B cell (primary cell): ENCODE data around the gene PSME3. TPM values are rescaled to one million over a fixed set of nuclear protein-coding genes. Genes with fewer than 3 reads are reported as not detected.

ENCODE experiments used
- ATAC-seq: fragments of 200-7000 bp; cut with Tn5 transposase; one replicate; pipeline ENCODE4 v1.10.0; 2021; ENCODE audit warnings: low read depth, mild to moderate bottlenecking, moderate number of reproducible peaks, moderate library complexity
- CTCF ChIA-PET: fragments of 350-600 bp; sonication (Branson Sonifier 250); formaldehyde crosslinking; loops from one replicate; lab custom pipeline; 2021; ENCODE audit warnings: antibody characterized with exemption, inconsistent platforms; lab: Charles Lee
- POLR2A ChIA-PET: fragments of 350-600 bp; sonication (Branson Sonifier 250); formaldehyde crosslinking; loops from one replicate; lab custom pipeline; 2021; ENCODE audit warnings: antibody characterized with exemption; lab: Charles Lee
- DNase-seq: peaks from one replicate; pipeline ENCODE4 v3.0.0; 2013
- H2AFZ ChIP-seq: 2 replicates; pipeline ENCODE4 v1.6.1; 2012; ENCODE audit warnings: mild to moderate bottlenecking, low read depth, low read length; ENCODE audit not compliant: insufficient read depth, poor library complexity, severe bottlenecking
- H3K27ac ChIP-seq, 2 donors: 1 replicate in 1 of 2; 2 replicates in 1 of 2; pipeline ENCODE4 v1.5.1; 2012 to 2013; ENCODE audit warnings: low read length in 2 of 2, mild to moderate bottlenecking in 2 of 2, moderate library complexity in 1 of 2
- H3K27me3 ChIP-seq, 4 experiments: fragments of 200-600 bp in 1 of 4; sonication (generic) in 1 of 4; replicated peaks in 1 of 4; 1 replicate in 2 of 4; 2 replicates in 2 of 4; pipeline versions ENCODE4 v1.6.1 to v1.7.0; 2013 to 2016; ENCODE audit warnings: low read length in 3 of 4, mild to moderate bottlenecking in 2 of 4, mixed read lengths in 1 of 4, moderate library complexity in 1 of 4; ENCODE audit not compliant: insufficient read depth in 4 of 4, control insufficient read depth in 3 of 4; ENCODE audit errors: control extremely low read depth in 1 of 4
- H3K36me3 ChIP-seq, 2 experiments: replicated peaks in 1 of 2; 1 replicate in 1 of 2; 2 replicates in 1 of 2; pipeline versions ENCODE4 v1.6.1 to v1.7.1; 2013; ENCODE audit warnings: low read length in 1 of 2; ENCODE audit not compliant: insufficient read depth in 2 of 2, control insufficient read depth in 1 of 2; ENCODE audit errors: control extremely low read depth in 1 of 2, extremely low read depth in 1 of 2
- H3K4me1 ChIP-seq, 2 donors: fragments of 200-600 bp in 1 of 2; sonication (generic) in 1 of 2; 1 replicate in 1 of 2; 2 replicates in 1 of 2; pipeline versions ENCODE4 v1.5.1 to v1.6.1; 2013 to 2017; ENCODE audit warnings: low read length in 2 of 2; ENCODE audit not compliant: control insufficient read depth in 2 of 2, insufficient read depth in 2 of 2
- H3K4me2 ChIP-seq: replicated peaks from 2 replicates; pipeline ENCODE3; 2012; ENCODE audit warnings: mild to moderate bottlenecking, low read depth, low read length; ENCODE audit not compliant: poor library complexity, severe bottlenecking
- H3K4me3 ChIP-seq, 5 experiments: fragments of 200-600 bp in 1 of 5; sonication (generic) in 1 of 5; 1 replicate in 3 of 5; 2 replicates in 2 of 5; pipeline versions ENCODE4 v1.5.1 to v1.7.0; 2011 to 2016; ENCODE audit warnings: low read length in 4 of 5, mild to moderate bottlenecking in 4 of 5, low read depth in 2 of 5, control low read depth in 1 of 5, moderate library complexity in 1 of 5; ENCODE audit not compliant: insufficient read depth in 1 of 5; ENCODE audit errors: control extremely low read depth in 1 of 5, extremely low read depth in 1 of 5
- H3K79me2 ChIP-seq: fragments of 200-600 bp; sonication (generic); one replicate; pipeline ENCODE4 v1.6.0; 2016; ENCODE audit warnings: low read length; ENCODE audit not compliant: control insufficient read depth, insufficient read depth
- H3K9ac ChIP-seq: fragments of 200-600 bp; sonication (generic); 2 replicates; pipeline ENCODE4 v1.6.1; 2017; ENCODE audit warnings: mild to moderate bottlenecking, low read length, moderate library complexity
- H3K9me3 ChIP-seq, 3 donors: one replicate each; pipeline versions ENCODE4 v1.6.1 to v1.7.1; 2013; ENCODE audit warnings: low read length in 2 of 3; ENCODE audit not compliant: control insufficient read depth in 2 of 3, insufficient read depth in 1 of 3; ENCODE audit errors: control extremely low read depth in 1 of 3
- H4K20me1 ChIP-seq: 2 replicates; pipeline ENCODE4 v1.6.0; 2012; ENCODE audit warnings: mild to moderate bottlenecking, low read length; ENCODE audit not compliant: insufficient read depth, control insufficient read depth, poor library complexity, severe bottlenecking
- H3K27ac Mint-ChIP-seq: one replicate; pipeline ENCODE4 v1.8.0; 2021; ENCODE audit warnings: mixed read lengths
- H3K27me3 Mint-ChIP-seq: one replicate; pipeline ENCODE4 v1.8.0; 2021; ENCODE audit warnings: mixed read lengths
- H3K4me1 Mint-ChIP-seq: one replicate; pipeline ENCODE4 v1.8.0; 2021; ENCODE audit warnings: mixed read lengths
- H3K4me3 Mint-ChIP-seq: one replicate; pipeline ENCODE4 v1.8.0; 2021; ENCODE audit warnings: mixed read lengths
- H3K9me3 Mint-ChIP-seq: one replicate; pipeline ENCODE4 v1.8.0; 2022; ENCODE audit warnings: mixed read lengths; ENCODE audit not compliant: insufficient read depth
- EZH2 ChIP-seq: IDR thresholded peaks from 2 replicates; pipeline ENCODE4 v1.6.1; 2012; ENCODE audit warnings: borderline replicate concordance, low read depth, mild to moderate bottlenecking, moderate library complexity, low read length; ENCODE audit not compliant: insufficient read depth, poor library complexity, severe bottlenecking
- WGBS: methylation state at CpG from one replicate; pipeline ENCODE4 v1.1.5; 2013; ENCODE audit warnings: missing lambda C conversion rate; ENCODE audit not compliant: insufficient coverage; 5-methylcytosine and 5-hydroxymethylcytosine counted together
- intact Hi-C: fragments of 100-400 bp; cut with micrococcal nuclease; formaldehyde crosslinking; loops from one replicate; pipeline ENCODE4 v1.10.0; 2022
- polyA plus RNA-seq: library from polyadenylated mRNA; depleted of rRNA; stranded (reverse); fragments of >200 nt; gene quantifications from 2 replicates; pipeline ENCODE4 v1.2.3, GENCODE V29; 2012
- small RNA-seq: library from RNA; depleted of rRNA; stranded (forward); fragments of <200 nt; gene quantifications from one replicate; pipeline ENCODE3, GENCODE V24; 2012; ENCODE audit warnings: low replicate concordance, low read depth; ENCODE audit not compliant: insufficient read length
- total RNA-seq, 2 donors: library from RNA; stranded (reverse); fragments of 120-200 nt in 1 of 2; gene quantifications; 1 replicate in 1 of 2; 2 replicates in 1 of 2; pipeline versions ENCODE4 v1.2.3 to v1.2.4, GENCODE V29; 2013 to 2022
- TF ChIP-seq, protein P1 (sequence below): fragments of 200-600 bp; IDR thresholded peaks from one replicate; pipeline ENCODE4 v1.8.0; 2022; ENCODE audit warnings: antibody characterized with exemption, mild to moderate bottlenecking

PSME3 gene
- total and polyA plus RNA-seq, 2 donors (not counting 1 experiment from before 2014, with no cell fraction given), result 43.4 to 76.2 TPM

DNA sequence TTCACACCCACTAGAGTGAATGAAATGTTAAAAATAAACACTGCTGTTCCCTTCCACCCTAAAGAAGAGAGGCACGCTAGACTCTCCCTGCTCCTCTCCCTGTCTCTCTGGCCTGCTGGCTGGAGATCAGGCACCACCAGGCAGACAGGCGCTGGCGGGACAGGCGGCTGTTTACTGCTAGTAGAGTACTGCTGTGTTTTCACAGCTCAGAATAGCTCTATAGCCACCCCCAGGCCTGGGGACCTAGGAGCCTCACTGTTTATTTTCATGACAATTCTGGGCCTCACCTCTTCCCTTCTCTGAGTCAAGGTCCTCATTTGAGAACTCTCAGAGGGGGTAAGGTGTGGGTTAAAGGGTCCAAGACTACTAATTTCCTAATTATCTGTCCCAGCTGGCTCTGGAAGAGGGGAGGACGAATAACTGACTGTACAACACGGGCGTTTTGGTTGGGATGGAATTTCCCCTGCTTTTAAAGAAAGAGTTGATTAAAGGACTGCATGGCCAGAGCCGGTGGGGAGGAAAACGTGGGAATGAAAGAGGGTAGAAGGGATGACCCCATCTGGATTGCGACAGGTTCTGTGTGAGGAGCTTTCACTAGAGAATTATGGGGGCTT, 58.4 kb downstream of the PSME3 start:
- POLR2A ChIA-PET, result no interaction called here
- H3K4me3 Mint-ChIP-seq, result no peak overlapping the region
- intact Hi-C loops, result no loop called here
- Histone ChIP-seq H3K27me3 (no peaks in the 10 kb centered on the region), H3K36me3 (no peaks in the 10 kb centered on the region), H3K9me3 (no peaks in the 10 kb centered on the region), H3K27ac (no peak overlapping the region), H3K4me3 (no peak overlapping the region), H2AFZ (no peak overlapping the region), H3K4me2 (no peak overlapping the region), H3K79me2 (no peaks in the 10 kb centered on the region), H3K4me1 (no peaks in the 10 kb centered on the region), H4K20me1 (no peaks in the 10 kb centered on the region), H3K9ac (no peak overlapping the region)
- DNase-seq, result no peak
- no peak for ATAC-seq
- H3K9me3 Mint-ChIP-seq, result no peaks in the 10 kb centered on the region
- TF ChIP-seq EZH2, result no peak
- TF ChIP-seq, protein P1, sequence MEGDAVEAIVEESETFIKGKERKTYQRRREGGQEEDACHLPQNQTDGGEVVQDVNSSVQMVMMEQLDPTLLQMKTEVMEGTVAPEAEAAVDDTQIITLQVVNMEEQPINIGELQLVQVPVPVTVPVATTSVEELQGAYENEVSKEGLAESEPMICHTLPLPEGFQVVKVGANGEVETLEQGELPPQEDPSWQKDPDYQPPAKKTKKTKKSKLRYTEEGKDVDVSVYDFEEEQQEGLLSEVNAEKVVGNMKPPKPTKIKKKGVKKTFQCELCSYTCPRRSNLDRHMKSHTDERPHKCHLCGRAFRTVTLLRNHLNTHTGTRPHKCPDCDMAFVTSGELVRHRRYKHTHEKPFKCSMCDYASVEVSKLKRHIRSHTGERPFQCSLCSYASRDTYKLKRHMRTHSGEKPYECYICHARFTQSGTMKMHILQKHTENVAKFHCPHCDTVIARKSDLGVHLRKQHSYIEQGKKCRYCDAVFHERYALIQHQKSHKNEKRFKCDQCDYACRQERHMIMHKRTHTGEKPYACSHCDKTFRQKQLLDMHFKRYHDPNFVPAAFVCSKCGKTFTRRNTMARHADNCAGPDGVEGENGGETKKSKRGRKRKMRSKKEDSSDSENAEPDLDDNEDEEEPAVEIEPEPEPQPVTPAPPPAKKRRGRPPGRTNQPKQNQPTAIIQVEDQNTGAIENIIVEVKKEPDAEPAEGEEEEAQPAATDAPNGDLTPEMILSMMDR, result no peak
- H3K4me1 Mint-ChIP-seq, result no peaks in the 10 kb centered on the region
- no peak overlapping the region for H3K27ac Mint-ChIP-seq
- CTCF ChIA-PET, result no interaction called here
- 92% methylated on average over 9 of the region's 10 CpGs for WGBS
- H3K27me3 Mint-ChIP-seq, result peaks cover 11% of the 10 kb centered on the region

DNA sequence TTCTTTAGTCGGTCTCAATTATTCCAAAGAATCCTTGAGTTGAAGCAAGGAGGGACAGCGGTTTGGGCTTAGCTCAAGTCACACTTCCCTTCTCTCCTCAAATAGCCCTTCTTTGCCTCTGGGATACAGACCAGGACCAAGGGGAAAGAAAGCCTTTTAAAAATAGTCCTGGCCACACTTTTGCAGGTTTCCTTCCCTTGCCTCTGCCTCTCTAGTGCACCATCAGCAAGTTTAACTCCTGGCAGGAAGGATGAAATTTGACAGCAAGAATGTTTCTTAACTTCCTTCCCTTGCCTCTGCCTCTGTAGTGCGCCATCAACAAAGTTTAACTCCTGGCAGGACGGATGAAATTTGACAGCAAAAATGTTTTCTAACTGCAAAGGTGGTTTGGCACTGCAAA, 60.2 kb downstream of the PSME3 start:
- 7% methylated on average over 4 of the region's 4 CpGs for WGBS
- Histone ChIP-seq H3K36me3 (no peaks in the 10 kb centered on the region), H3K27ac (no peak overlapping the region), H3K9me3 (no peaks in the 10 kb centered on the region), H3K27me3 (peaks cover 0 to 3% (median 0%) of the 10 kb centered on the region in 4 experiments), H2AFZ (no peak overlapping the region), H3K79me2 (no peaks in the 10 kb centered on the region), H3K4me3 (no peak overlapping the region), H3K9ac (no peak overlapping the region), H3K4me2 (no peak overlapping the region), H4K20me1 (no peaks in the 10 kb centered on the region), H3K4me1 (no peaks in the 10 kb centered on the region)
- intact Hi-C loops, result no loop called here
- H3K9me3 Mint-ChIP-seq, result no peaks in the 10 kb centered on the region
- ATAC-seq (no peak), DNase-seq (no peak)
- ChIA-PET CTCF (no interaction called here), POLR2A (no interaction called here)
- no peak overlapping the region for H3K4me3 Mint-ChIP-seq
- H3K27me3 Mint-ChIP-seq, result peaks cover 14% of the 10 kb centered on the region
- no peak for TF ChIP-seq EZH2
- TF ChIP-seq, protein P1, result no peak
- no peaks in the 10 kb centered on the region for H3K4me1 Mint-ChIP-seq
- H3K27ac Mint-ChIP-seq, result no peak overlapping the region

Small RNA genes lying within 50 kb of the gene (small RNA-seq; reads per million reads assigned to genes)
- not detected for gene MIR6781
- gene RNU6-287P, result not detected

Other genes with a start within 250 kb of the PSME3 start
- 103 and 108 TPM in 2 replicates for gene RETREG3, start 224.0 kb upstream of the PSME3 start, total RNA-seq
- 43.1 and 44.1 TPM in 2 replicates for gene RETREG3, start 224.0 kb upstream of the PSME3 start, polyA plus RNA-seq
- gene TUBG1, start 223.7 kb upstream of the PSME3 start, total RNA-seq, result 15.7 and 17.2 TPM in 2 replicates
- 12.3 and 19.5 TPM in 2 replicates for gene TUBG1, start 223.7 kb upstream of the PSME3 start, polyA plus RNA-seq
- 18.3 and 19.0 TPM in 2 replicates for gene TUBG2, start 174.1 kb upstream of the PSME3 start, total RNA-seq
- 11.9 and 16.7 TPM in 2 replicates for gene TUBG2, start 174.1 kb upstream of the PSME3 start, polyA plus RNA-seq
- 0.44 and 0.97 TPM in 2 replicates for gene PLEKHH3, start 156.4 kb upstream of the PSME3 start, total RNA-seq
- gene PLEKHH3, start 156.4 kb upstream of the PSME3 start, polyA plus RNA-seq, result 0.67 and 1.4 TPM in 2 replicates
- 0.49 and 0.80 TPM in 2 replicates for gene CCR10, start 151.6 kb upstream of the PSME3 start, total RNA-seq
- gene CCR10, start 151.6 kb upstream of the PSME3 start, polyA plus RNA-seq, result 1.8 and 2.7 TPM in 2 replicates
- 4.7 and 6.7 TPM in 2 replicates for gene CNTNAP1, start 150.9 kb upstream of the PSME3 start, total RNA-seq
- 3.5 and 4.9 TPM in 2 replicates for gene CNTNAP1, start 150.9 kb upstream of the PSME3 start, polyA plus RNA-seq
- gene EZH1, start 88.4 kb upstream of the PSME3 start, total RNA-seq, result 169 and 180 TPM in 2 replicates
- gene EZH1, start 88.4 kb upstream of the PSME3 start, polyA plus RNA-seq, result 115 and 195 TPM in 2 replicates
- gene RAMP2, start 72.2 kb upstream of the PSME3 start, total RNA-seq, result not detected in 2 replicates
- gene RAMP2, start 72.2 kb upstream of the PSME3 start, polyA plus RNA-seq, result not detected in 2 replicates
- 38.7 and 38.8 TPM in 2 replicates for gene VPS25, start 59.9 kb upstream of the PSME3 start, total RNA-seq
- 30.6 and 40.5 TPM in 2 replicates for gene VPS25, start 59.9 kb upstream of the PSME3 start, polyA plus RNA-seq
- 0.12 and 0.44 TPM in 2 replicates for gene WNK4, start 52.8 kb upstream of the PSME3 start, total RNA-seq
- 0.03 and 0.06 TPM in 2 replicates for gene WNK4, start 52.8 kb upstream of the PSME3 start, polyA plus RNA-seq
- gene COA3, start 34.7 kb upstream of the PSME3 start, total RNA-seq, result 31.9 and 32.1 TPM in 2 replicates
- 7.5 and 18.5 TPM in 2 replicates for gene COA3, start 34.7 kb upstream of the PSME3 start, polyA plus RNA-seq
- not detected in 2 replicates for gene CNTD1, start 34.5 kb upstream of the PSME3 start, total RNA-seq
- gene CNTD1, start 34.5 kb upstream of the PSME3 start, polyA plus RNA-seq, result not detected in 2 replicates
- 111 and 126 TPM in 2 replicates for gene BECN1, start 9.1 kb upstream of the PSME3 start, total RNA-seq
- gene BECN1, start 9.1 kb upstream of the PSME3 start, polyA plus RNA-seq, result 61.3 and 71.2 TPM in 2 replicates
- 3.8 and 4.1 TPM in 2 replicates for gene AOC2, start 11.2 kb downstream of the PSME3 start, total RNA-seq
- 1.9 and 2.6 TPM in 2 replicates for gene AOC2, start 11.2 kb downstream of the PSME3 start, polyA plus RNA-seq
- 0.75 and 1.2 TPM in 2 replicates for gene AOC3, start 17.8 kb downstream of the PSME3 start, total RNA-seq
- gene AOC3, start 17.8 kb downstream of the PSME3 start, polyA plus RNA-seq, result 1.5 and 2.7 TPM in 2 replicates
- not detected in 2 replicates for gene G6PC1, start 67.4 kb downstream of the PSME3 start, total RNA-seq
- gene G6PC1, start 67.4 kb downstream of the PSME3 start, polyA plus RNA-seq, result not detected in 2 replicates
- gene AARSD1, start 131.1 kb downstream of the PSME3 start, total RNA-seq, result 56.5 and 67.4 TPM in 2 replicates
- gene AARSD1, start 131.1 kb downstream of the PSME3 start, polyA plus RNA-seq, result 60.0 and 66.9 TPM in 2 replicates
- 0.94 and 1.1 TPM in 2 replicates for gene PTGES3L, start 146.7 kb downstream of the PSME3 start, total RNA-seq
- 0.59 and 1.0 TPM in 2 replicates for gene PTGES3L, start 146.7 kb downstream of the PSME3 start, polyA plus RNA-seq
- gene RUNDC1, start 147.2 kb downstream of the PSME3 start, total RNA-seq, result 43.7 and 45.6 TPM in 2 replicates
- gene RUNDC1, start 147.2 kb downstream of the PSME3 start, polyA plus RNA-seq, result 12.8 and 14.6 TPM in 2 replicates
- 925 and 1,087 TPM in 2 replicates for gene RPL27, start 165.0 kb downstream of the PSME3 start, total RNA-seq
- 2,804 and 3,493 TPM in 2 replicates for gene RPL27, start 165.0 kb downstream of the PSME3 start, polyA plus RNA-seq
- gene IFI35, start 173.4 kb downstream of the PSME3 start, total RNA-seq, result 34.7 and 37.2 TPM in 2 replicates
- 42.2 and 42.6 TPM in 2 replicates for gene IFI35, start 173.4 kb downstream of the PSME3 start, polyA plus RNA-seq
- 84.1 and 90.7 TPM in 2 replicates for gene VAT1, start 189.0 kb downstream of the PSME3 start, total RNA-seq
- 16.7 and 20.4 TPM in 2 replicates for gene VAT1, start 189.0 kb downstream of the PSME3 start, polyA plus RNA-seq
- gene RND2, start 191.8 kb downstream of the PSME3 start, total RNA-seq, result 0.44 and 1.2 TPM in 2 replicates
- gene RND2, start 191.8 kb downstream of the PSME3 start, polyA plus RNA-seq, result 0.06 and 0.24 TPM in 2 replicates